ENCODE results near the gene EGFL8.

Gene EGFL8

GRCh38 chr6:32168350-32168749 is 4.0 kb downstream of the EGFL8 start:
- DNase-seq (ENCODE audit: low spot score): no peak

GRCh38 chr6:32168807-32169591 is 4.6 kb downstream of the EGFL8 start:
- DNase-seq (ENCODE audit: low spot score): no peak

GRCh38 chr6:32170294-32170693 is 5.9 kb downstream of the EGFL8 start:
- no peak for DNase-seq (ENCODE audit: low spot score)

GRCh38 chr6:32171234-32171633 is 6.8 kb downstream of the EGFL8 start:
- DNase-seq (ENCODE audit: low spot score): no peak

GRCh38 chr6:32173051-32173727 is 8.8 kb downstream of the EGFL8 start:
- DNase-seq (ENCODE audit: low spot score): no peak

GRCh38 chr6:32174416-32174815 is 10.0 kb downstream of the EGFL8 start:
- no peak for DNase-seq (ENCODE audit: low spot score)

- DNase-seq (ENCODE audit: low spot score): no peak
Measured at GRCh38 chr6:32175322-32175710, 10.9 kb downstream of the EGFL8 start.

GRCh38 chr6:32175711-32176475 is 11.5 kb downstream of the EGFL8 start, which contains the start of gene AGPAT1:
AGPAT1 (minus strand) TSS chr6:32176084; CDS start chr6:32171496, 4,588 bp downstream.
- peak; percentile 86 for DNase-seq (ENCODE audit: low spot score)

GRCh38 chr6:32176476-32177182 is 12.2 kb downstream of the EGFL8 start:
- DNase-seq (ENCODE audit: low spot score): no peak

GRCh38 chr6:32177183-32177787 is 12.9 kb downstream of the EGFL8 start:
- DNase-seq (ENCODE audit: low spot score): no peak

GRCh38 chr6:32177788-32178546 is 13.6 kb downstream of the EGFL8 start, which contains the start of gene RNF5:
RNF5 (plus strand) TSS chr6:32178405; CDS start chr6:32178512, 107 bp downstream.
- peak; percentile 86 for DNase-seq (ENCODE audit: low spot score)

- DNase-seq (ENCODE audit: low spot score): no peak
Measured at GRCh38 chr6:32178547-32179440, 14.4 kb downstream of the EGFL8 start.

GRCh38 chr6:32179766-32180405 is 15.5 kb downstream of the EGFL8 start:
- DNase-seq (ENCODE audit: low spot score): no peak

- no peak for DNase-seq (ENCODE audit: low spot score)
Measured at GRCh38 chr6:32181148-32181702, 16.8 kb downstream of the EGFL8 start.

GRCh38 chr6:32181915-32182529 is 17.6 kb downstream of the EGFL8 start:
- DNase-seq (ENCODE audit: low spot score): no peak

GRCh38 chr6:32182555-32182981 is 18.2 kb downstream of the EGFL8 start:
- DNase-seq (ENCODE audit: low spot score): no peak

GRCh38 chr6:32183030-32183429 is 18.6 kb downstream of the EGFL8 start:
- DNase-seq (ENCODE audit: low spot score): no peak

GRCh38 chr6:32183483-32184083 is 19.2 kb downstream of the EGFL8 start:
- no peak for DNase-seq (ENCODE audit: low spot score)

All from HuH-7.5 (cell line).